GM12891 (cell line): Measurements from ENCODE around the gene OR6C74.

Experiments used
- POLR2A ChIP-seq: IDR thresholded peaks from 2 replicates; pipeline ENCODE4 v1.6.1; 2011; ENCODE audit warnings: low read depth, low read length, control low read depth
- POLR2AphosphoS5 ChIP-seq: IDR thresholded peaks from 2 replicates; pipeline ENCODE4 v1.6.1; 2011; ENCODE audit warnings: low read depth, low read length, control low read depth
- POU2F2 ChIP-seq: IDR thresholded peaks from 2 replicates; pipeline ENCODE4 v1.6.1; 2011; ENCODE audit warnings: low read depth, mild to moderate bottlenecking, control low read depth, low read length, moderate library complexity

DNA sequence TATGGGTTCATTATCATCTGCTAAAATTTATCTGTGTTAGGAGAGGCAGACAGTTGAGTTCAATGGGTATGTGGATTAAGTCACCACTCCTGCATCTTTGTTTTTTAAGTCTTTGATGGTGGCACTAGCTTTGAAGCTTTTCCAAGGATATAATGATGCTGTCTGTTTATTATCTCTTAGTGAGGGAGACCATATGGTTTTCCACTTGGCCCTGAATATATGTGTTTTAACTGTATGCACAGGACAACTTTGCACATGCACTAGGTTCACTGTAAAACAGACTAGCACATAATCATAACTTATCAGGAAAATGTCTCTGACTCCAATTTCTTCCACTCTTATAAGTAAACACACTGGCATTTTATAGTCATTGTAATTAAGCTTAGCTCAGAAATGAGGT is 8.9 kb downstream of the OR6C74 start:
- TF ChIP-seq POLR2AphosphoS5 (no peak), POLR2A (no peak), POU2F2 (no peak)
